A549 (cell line): Measurements from ENCODE around the gene KCNE4. TPM values are rescaled to one million over a fixed set of nuclear protein-coding genes. Genes with fewer than 3 reads are reported as not detected.

Experiments used
- ATAC-seq, 2 experiments: fragments of 200-7000 bp in 1 of 2; fragments of >200 bp in 1 of 2; cut with Nextera tagmentation in 1 of 2; cut with Tn5 transposase in 1 of 2; 3 replicates each; pipeline versions ENCODE4 v1.8.0 to v1.9.1; 2018 to 2020; ENCODE audit warnings: mild to moderate bottlenecking in 1 of 2, moderate library complexity in 1 of 2
- CTCF ChIA-PET: fragments of 300-600 bp; sonication (Branson Sonifier 250); formaldehyde crosslinking; extraction: SDS; loops from one replicate; lab custom pipeline; 2021; ENCODE audit warnings: antibody characterized with exemption, inconsistent platforms; lab: Yijun Ruan, JAX
- POLR2A ChIA-PET: fragments of 350-600 bp; formaldehyde crosslinking; extraction: SDS; loops from one replicate; lab custom pipeline; 2021; ENCODE audit warnings: antibody characterized with exemption, inconsistent platforms; lab: Yijun Ruan, JAX
- DNase-seq, 2 experiments: peaks; one replicate each; pipeline versions ENCODE4 v3.0.0 to v3.0.0-alpha.2; 2011 to 2016; ENCODE audit warnings: low read depth in 1 of 2, low spot score in 1 of 2
- FAIRE-seq: peaks from 2 replicates; lab custom pipeline; 2011; peaks lifted over from hg19 to GRCh38; lab: Jason Lieb, UNC
- H3K27ac ChIP-seq, 2 experiments: fragments of >200 bp; sonication (Bioruptor Twin); formaldehyde crosslinking; 3 replicates each; pipeline ENCODE4 v1.5.1; 2016 to 2017
- H3K4me1 ChIP-seq: fragments of >200 bp; sonication (Bioruptor Twin); formaldehyde crosslinking; 3 replicates; pipeline ENCODE4 v1.6.1; 2016
- H3K4me2 ChIP-seq: fragments of >200 bp; sonication (Bioruptor Twin); formaldehyde crosslinking; 3 replicates; pipeline ENCODE4 v1.6.1; 2016
- H3K4me3 ChIP-seq: fragments of >200 bp; sonication (Bioruptor Twin); formaldehyde crosslinking; 3 replicates; pipeline ENCODE4 v1.5.1; 2016
- H3K9me3 ChIP-seq: fragments of >200 bp; sonication (Bioruptor Twin); formaldehyde crosslinking; 3 replicates; pipeline ENCODE4 v1.6.1; 2016
- BHLHE40 ChIP-seq: IDR thresholded peaks from 2 replicates; pipeline ENCODE4 v1.6.1; 2012; ENCODE audit warnings: low read depth, low read length, inconsistent platforms
- CBX2 ChIP-seq: fragments of 200-600 bp; sonication (generic); IDR thresholded peaks from 2 replicates; pipeline ENCODE4 v1.6.1; 2016; ENCODE audit warnings: low read depth, mild to moderate bottlenecking, borderline replicate concordance
- EHF ChIP-seq: fragments of 250-450 bp; sonication (Bioruptor Pico); IDR thresholded peaks from 2 replicates; pipeline ENCODE4 v1.5.0; 2020; ENCODE audit warnings: mild to moderate bottlenecking
- EHMT2 ChIP-seq: fragments of 200-600 bp; sonication (generic); IDR thresholded peaks from 2 replicates; pipeline ENCODE4 v1.6.1; 2016; ENCODE audit warnings: antibody characterized with exemption, low read depth, mild to moderate bottlenecking, moderate library complexity
- ELK1 ChIP-seq: fragments of 150-350 bp; IDR thresholded peaks from 2 replicates; pipeline ENCODE4 v1.6.1; 2014; ENCODE audit warnings: low read depth, mild to moderate bottlenecking, low read length
- FOSL2 ChIP-seq, 2 experiments: fragments of 450-650 bp in 1 of 2; fragments of >200 bp in 1 of 2; sonication (Bioruptor Twin) in 1 of 2; formaldehyde crosslinking; IDR thresholded peaks; 2 replicates each; pipeline versions ENCODE4 v1.5.0 to v1.6.1; 2016 to 2020; ENCODE audit warnings: mild to moderate bottlenecking in 1 of 2, moderate library complexity in 1 of 2
- HDAC2 ChIP-seq: fragments of 200-600 bp; sonication (generic); IDR thresholded peaks from 2 replicates; pipeline ENCODE4 v1.6.1; 2016
- HES2 ChIP-seq: fragments of >200 bp; sonication (Bioruptor Twin); formaldehyde crosslinking; IDR thresholded peaks from 2 replicates; pipeline ENCODE4 v1.6.1; 2016
- JUN ChIP-seq, 2 experiments: fragments of >200 bp; sonication (Bioruptor Twin); formaldehyde crosslinking; IDR thresholded peaks; 2 replicates in 1 of 2; 3 replicates in 1 of 2; pipeline ENCODE4 v1.6.1; 2016 to 2017
- JUNB ChIP-seq: fragments of >200 bp; sonication (Bioruptor Twin); formaldehyde crosslinking; IDR thresholded peaks from 2 replicates; pipeline ENCODE4 v1.6.1; 2016
- KDM5A ChIP-seq: fragments of 200-600 bp; sonication (generic); IDR thresholded peaks from 2 replicates; pipeline ENCODE4 v1.6.1; 2016; ENCODE audit warnings: antibody characterized with exemption, mild to moderate bottlenecking
- MAFK ChIP-seq: fragments of 450-650 bp; IDR thresholded peaks from 2 replicates; pipeline ENCODE4 v1.6.1; 2014; ENCODE audit not compliant: partially characterized antibody
- MAZ ChIP-seq: fragments of 150-350 bp; IDR thresholded peaks from 2 replicates; pipeline ENCODE4 v1.6.1; 2014; ENCODE audit warnings: antibody characterized with exemption, low read depth, low read length, borderline replicate concordance
- NPAS2 ChIP-seq: fragments of 250-450 bp; sonication (Bioruptor Pico); IDR thresholded peaks from 2 replicates; pipeline ENCODE4 v1.8.0; 2022; ENCODE audit warnings: mild to moderate bottlenecking, moderate library complexity, borderline replicate concordance
- PBX3 ChIP-seq: IDR thresholded peaks from 2 replicates; pipeline ENCODE4 v1.6.1; 2012
- PHF8 ChIP-seq: fragments of 200-600 bp; sonication (generic); IDR thresholded peaks from 2 replicates; pipeline ENCODE4 v1.6.1; 2016; ENCODE audit warnings: low read depth, mild to moderate bottlenecking, antibody characterized with exemption, moderate library complexity, borderline replicate concordance
- RARB ChIP-seq: fragments of 250-450 bp; sonication (Bioruptor Pico); IDR thresholded peaks from 2 replicates; pipeline ENCODE4 v1.8.0; 2021; ENCODE audit warnings: mild to moderate bottlenecking, moderate library complexity
- REST ChIP-seq: fragments of 200-600 bp; sonication (generic); IDR thresholded peaks from 2 replicates; pipeline ENCODE4 v1.6.1; 2016; ENCODE audit warnings: antibody characterized with exemption, mild to moderate bottlenecking, moderate library complexity
- RFX5 ChIP-seq: fragments of 450-650 bp; IDR thresholded peaks from 2 replicates; pipeline ENCODE4 v1.7.1; 2014; ENCODE audit warnings: antibody characterized with exemption, mild to moderate bottlenecking, moderate library complexity
- TFCP2L1 ChIP-seq: fragments of 250-450 bp; sonication (Bioruptor Pico); IDR thresholded peaks from 2 replicates; pipeline ENCODE4 v1.5.0; 2021; ENCODE audit warnings: mild to moderate bottlenecking
- ZFP36 ChIP-seq: fragments of 450-650 bp; IDR thresholded peaks from 2 replicates; pipeline ENCODE4 v1.6.1; 2014; ENCODE audit warnings: borderline replicate concordance; ENCODE audit not compliant: partially characterized antibody
- WGBS: methylation state at CpG from one replicate; pipeline ENCODE4 v1.1.6; 2017; ENCODE audit errors: missing lambda C conversion rate; 5-methylcytosine and 5-hydroxymethylcytosine counted together
- polyA plus RNA-seq, 4 experiments: library from polyadenylated mRNA; depleted of rRNA in 3 of 4; stranded (reverse); fragments of >200 nt; fragmentation: RNase III in 1 of 4; extraction: RNeasy Plus Mini Kit Qiagen cat#74134 plus additional on column Dnase treatment in 1 of 4; gene quantifications; 2 replicates in 3 of 4; 3 replicates in 1 of 4; pipeline ENCODE4 v1.2.3, GENCODE V29; 2011 to 2017
- TF ChIP-seq, protein P1 (sequence below): fragments of >200 bp; sonication (Bioruptor Twin); formaldehyde crosslinking; IDR thresholded peaks from 3 replicates; pipeline ENCODE4 v1.5.1; 2016

Gene KCNE4
- polyA plus RNA-seq, 2 of the 4 experiments (the other 2 are of a cell fraction), result 1.4 to 3.6 TPM

- no peaks in the 10 kb centered on the region for H3K9me3 ChIP-seq
- no peak overlapping the region for H3K4me2 ChIP-seq
- no peaks in the 10 kb centered on the region for H3K4me1 ChIP-seq
- H3K4me3 ChIP-seq, result no peak overlapping the region
- DNase-seq, result no peak
- no peak for FAIRE-seq
- ATAC-seq, result no peak
- no peak for TF ChIP-seq EHF (CRISPR knock-in tag)
- no peak for TF ChIP-seq REST
- TF ChIP-seq ELK1, result no peak
- no peak for TF ChIP-seq ZFP36
- TF ChIP-seq EHMT2, result no peak
- TF ChIP-seq, protein P1, sequence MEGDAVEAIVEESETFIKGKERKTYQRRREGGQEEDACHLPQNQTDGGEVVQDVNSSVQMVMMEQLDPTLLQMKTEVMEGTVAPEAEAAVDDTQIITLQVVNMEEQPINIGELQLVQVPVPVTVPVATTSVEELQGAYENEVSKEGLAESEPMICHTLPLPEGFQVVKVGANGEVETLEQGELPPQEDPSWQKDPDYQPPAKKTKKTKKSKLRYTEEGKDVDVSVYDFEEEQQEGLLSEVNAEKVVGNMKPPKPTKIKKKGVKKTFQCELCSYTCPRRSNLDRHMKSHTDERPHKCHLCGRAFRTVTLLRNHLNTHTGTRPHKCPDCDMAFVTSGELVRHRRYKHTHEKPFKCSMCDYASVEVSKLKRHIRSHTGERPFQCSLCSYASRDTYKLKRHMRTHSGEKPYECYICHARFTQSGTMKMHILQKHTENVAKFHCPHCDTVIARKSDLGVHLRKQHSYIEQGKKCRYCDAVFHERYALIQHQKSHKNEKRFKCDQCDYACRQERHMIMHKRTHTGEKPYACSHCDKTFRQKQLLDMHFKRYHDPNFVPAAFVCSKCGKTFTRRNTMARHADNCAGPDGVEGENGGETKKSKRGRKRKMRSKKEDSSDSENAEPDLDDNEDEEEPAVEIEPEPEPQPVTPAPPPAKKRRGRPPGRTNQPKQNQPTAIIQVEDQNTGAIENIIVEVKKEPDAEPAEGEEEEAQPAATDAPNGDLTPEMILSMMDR, result no peak
- ChIA-PET CTCF (interaction anchor here (1.5 kb wide), 1 partner anchor 97 kb away, joined by 3 read pairs; no protein-coding TSS in a partner anchor), POLR2A (no interaction called here)
- WGBS, result 61% methylated on average over 3 of the region's 3 CpGs
- H3K27ac ChIP-seq, result no peak overlapping the region
Observed at GRCh38 chr2:223069465-223069864, 17.5 kb downstream of the KCNE4 start.

- ChIA-PET CTCF (no interaction called here), POLR2A (no interaction called here)
- no peak for ATAC-seq
- 51% methylated on average over 1 of the region's 1 CpG for WGBS
- no peaks in the 10 kb centered on the region for H3K4me1 ChIP-seq
- H3K9me3 ChIP-seq, result no peaks in the 10 kb centered on the region
- no peak overlapping the region for H3K4me3 ChIP-seq
- no peak for FAIRE-seq
- H3K4me2 ChIP-seq, result no peak overlapping the region
- TF ChIP-seq MAZ (no peak), FOSL2 (IDR thresholded peaks at IDR 0.05) (no peak), FOSL2 (CRISPR knock-in tag; IDR thresholded peaks at IDR 0.05) (no peak), PHF8 (no peak), JUNB (no peak), CBX2 (no peak)
- H3K27ac ChIP-seq, result no peak overlapping the region
- DNase-seq, result no peak
Observed at GRCh38 chr2:223069988-223070387, 18.0 kb downstream of the KCNE4 start.

GRCh38 chr2:223071139-223071538 is 19.1 kb downstream of the KCNE4 start:
- WGBS, result 79% methylated on average over 4 of the region's 4 CpGs
- no peak overlapping the region for H3K4me2 ChIP-seq
- H3K4me3 ChIP-seq, result no peak overlapping the region
- no peaks in the 10 kb centered on the region for H3K9me3 ChIP-seq
- ChIA-PET POLR2A (no interaction called here), CTCF (no interaction called here)
- ATAC-seq (no peak), DNase-seq (no peak), FAIRE-seq (no peak)
- H3K4me1 ChIP-seq, result no peaks in the 10 kb centered on the region
- no peak overlapping the region for H3K27ac ChIP-seq
- TF ChIP-seq TFCP2L1 (CRISPR knock-in tag) (no peak), RARB (CRISPR knock-in tag) (no peak), RFX5 (no peak), EHF (CRISPR knock-in tag) (no peak), KDM5A (no peak), HDAC2 (no peak), JUN (IDR thresholded peaks at IDR 0.05) (no peak), MAZ (no peak), MAFK (no peak), NPAS2 (CRISPR knock-in tag) (no peak), PBX3 (no peak), REST (no peak), HES2 (no peak), BHLHE40 (no peak)
